NCI-H1092 treated with DMSO at 0.1 percent for 48 hours (cell line): ENCODE results near the gene CTAGE8.
"Not testable (repeated sequence)": the region's sequence is repeated elsewhere in the genome, so short reads cannot be mapped to it uniquely, and the experiment has no call there.

Source experiments
- DNase-seq: peaks from one replicate; lab custom pipeline; 2025; lab: John Stamatoyannopoulos, UW

Gene CTAGE8

GRCh38 chr7:144255471-144255897, 13.6 kb downstream of the CTAGE8 start:
- DNase-seq = no peak

GRCh38 chr7:144252307-144252706, 16.8 kb downstream of the CTAGE8 start:
- not testable (repeated sequence) for DNase-seq

GRCh38 chr7:144247674-144248330, 21.3 kb downstream of the CTAGE8 start:
- not testable (repeated sequence) for DNase-seq

GRCh38 chr7:144246967-144247366, 22.1 kb downstream of the CTAGE8 start:
- not testable (repeated sequence) for DNase-seq

GRCh38 chr7:144245372-144245771, 23.7 kb downstream of the CTAGE8 start:
- DNase-seq = not testable (repeated sequence)

- not testable (repeated sequence) for DNase-seq
These were observed 29.7 kb downstream of the CTAGE8 start, which contains the start of gene OR2A42 for GRCh38 chr7:144239365-144239764. Gene OR2A42, minus strand, starts transcription at chr7:144239605. Its CDS starts 6,762 bp downstream, at chr7:144232843.

DNA sequence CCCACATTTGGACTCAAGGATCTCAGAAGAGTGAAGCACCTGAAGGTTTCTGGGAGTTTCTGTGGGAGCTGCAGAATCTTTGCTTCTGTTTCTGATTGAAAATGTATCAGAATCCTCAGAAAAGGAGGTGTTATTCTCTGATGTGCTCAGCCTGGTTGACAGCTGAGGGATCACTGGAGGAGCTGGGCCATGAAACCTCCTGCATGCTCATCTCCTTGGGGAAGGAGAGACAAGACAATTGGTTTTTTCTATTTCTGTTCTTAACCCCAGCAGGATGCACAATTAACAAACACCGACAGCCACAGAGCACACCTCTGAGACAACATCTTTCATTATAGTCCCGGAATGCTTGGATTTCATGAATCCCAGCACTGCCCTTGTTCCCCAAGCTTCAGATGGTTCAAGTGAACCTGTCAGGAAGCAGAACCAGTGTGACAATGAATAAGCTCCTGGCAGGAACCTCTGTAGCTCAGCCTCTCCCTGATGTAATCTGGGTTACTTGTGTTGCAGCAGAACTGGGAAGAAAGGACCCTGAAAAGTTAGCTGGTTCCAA, 30.5 kb downstream of the CTAGE8 start:
- DNase-seq = not testable (repeated sequence)

DNA sequence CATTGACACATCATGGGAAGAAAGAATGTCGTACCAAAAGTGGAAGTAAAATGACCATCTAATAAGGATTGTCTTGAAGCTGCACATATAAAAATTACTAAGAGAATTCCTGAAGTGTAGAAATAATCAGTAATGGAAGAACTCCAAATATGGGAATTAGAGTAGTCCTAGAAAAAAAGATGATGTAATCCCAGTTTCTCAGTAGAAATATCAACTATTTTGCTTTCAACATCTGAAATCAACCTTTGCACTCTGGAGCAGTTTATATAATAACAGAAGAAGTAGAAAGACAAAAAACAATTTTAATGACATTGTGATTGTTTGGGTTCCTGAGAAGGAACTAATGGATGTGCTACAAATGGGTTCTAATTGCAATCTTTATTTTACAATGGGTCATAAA, 36.0 kb downstream of the CTAGE8 start:
- DNase-seq = not testable (repeated sequence)

- not testable (repeated sequence) for DNase-seq
These were observed 38.1 kb downstream of the CTAGE8 start for GRCh38 chr7:144231027-144231426.

GRCh38 chr7:144228810-144229209, 40.3 kb downstream of the CTAGE8 start:
- not testable (repeated sequence) for DNase-seq

GRCh38 chr7:144226866-144227265, 42.2 kb downstream of the CTAGE8 start:
- DNase-seq = not testable (repeated sequence)

DNA sequence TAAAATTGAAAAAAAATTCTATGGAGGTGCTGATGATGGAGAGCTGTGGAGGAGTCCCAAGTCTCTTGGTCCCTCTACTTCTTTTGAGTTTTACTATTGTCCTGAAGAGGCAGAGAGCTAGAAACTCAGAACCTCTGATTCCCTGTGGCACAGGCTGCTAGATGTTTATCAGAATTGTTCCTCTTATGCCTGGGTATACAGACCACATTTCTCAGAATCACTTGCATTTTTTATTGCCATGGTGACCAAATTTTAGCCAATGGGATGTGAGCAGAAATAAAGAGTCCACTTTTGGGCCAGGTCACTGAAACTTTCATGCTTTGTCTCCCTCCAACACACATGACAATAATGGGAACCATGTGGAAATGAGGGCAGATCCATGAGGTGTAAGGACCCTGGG, 45.4 kb downstream of the CTAGE8 start:
- not testable (repeated sequence) for DNase-seq

DNA sequence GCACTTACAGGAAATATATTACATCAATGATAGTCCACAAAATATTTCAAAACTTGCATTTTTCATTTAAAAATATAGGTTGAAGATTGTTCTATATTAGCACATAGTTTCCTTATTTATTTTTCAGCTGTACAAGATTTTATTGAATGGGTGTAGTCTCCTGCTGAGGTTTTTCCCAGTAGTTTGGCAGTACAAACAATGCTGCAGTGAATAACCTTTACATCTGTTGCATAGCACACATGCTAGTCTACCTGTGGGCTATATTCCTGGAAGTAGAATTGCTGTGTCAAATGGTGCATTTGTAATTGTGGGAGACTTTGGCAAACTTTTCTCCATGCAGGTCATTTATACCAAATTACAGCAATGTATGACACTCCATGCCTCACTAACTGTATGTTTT, 48.6 kb downstream of the CTAGE8 start:
- DNase-seq = not testable (repeated sequence)

DNA sequence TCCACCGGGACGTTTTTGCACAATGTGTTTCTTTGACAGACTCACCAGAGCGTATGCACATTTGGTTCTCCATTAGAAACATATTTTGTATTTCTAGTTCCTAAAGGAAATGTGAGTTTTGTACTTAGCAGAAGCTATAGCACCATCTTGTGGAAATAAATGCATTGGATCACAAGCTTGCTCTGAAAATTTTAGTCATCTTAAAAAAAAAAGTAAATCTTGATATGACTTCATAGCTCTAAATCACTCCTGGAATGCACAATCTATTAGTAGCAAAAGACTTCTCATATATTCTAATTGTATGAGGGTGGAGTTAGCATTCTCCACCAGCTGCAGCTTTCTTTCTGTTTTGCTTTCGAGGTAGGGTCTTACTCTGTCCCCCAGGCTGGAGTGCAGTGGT, 49.9 kb downstream of the CTAGE8 start:
- DNase-seq = not testable (repeated sequence)

GRCh38 chr7:144218581-144218980, 50.5 kb downstream of the CTAGE8 start:
- DNase-seq = not testable (repeated sequence)

- DNase-seq = not testable (repeated sequence)
These were observed 51.9 kb downstream of the CTAGE8 start for GRCh38 chr7:144217200-144217599.
